AG09309 (cell line): ENCODE measurements around the gene PHETA1.

Experiments used
- DNase-seq: peaks from one replicate; pipeline ENCODE4 v3.0.0-alpha.2; 2010; ENCODE audit warnings: low read depth
- H3K4me3 ChIP-seq: 2 replicates; pipeline ENCODE4 v1.5.1; 2011; ENCODE audit warnings: mild to moderate bottlenecking, low read depth, low read length, moderate library complexity; ENCODE audit not compliant: control insufficient read depth
- TF ChIP-seq, protein P1 (sequence below): IDR thresholded peaks from 2 replicates; pipeline ENCODE4 v1.5.1; 2011; ENCODE audit warnings: mild to moderate bottlenecking, low read depth, low read length, inconsistent platforms; ENCODE audit not compliant: insufficient read depth, control insufficient read depth; ENCODE audit errors: missing control alignments

PHETA1 gene

DNA sequence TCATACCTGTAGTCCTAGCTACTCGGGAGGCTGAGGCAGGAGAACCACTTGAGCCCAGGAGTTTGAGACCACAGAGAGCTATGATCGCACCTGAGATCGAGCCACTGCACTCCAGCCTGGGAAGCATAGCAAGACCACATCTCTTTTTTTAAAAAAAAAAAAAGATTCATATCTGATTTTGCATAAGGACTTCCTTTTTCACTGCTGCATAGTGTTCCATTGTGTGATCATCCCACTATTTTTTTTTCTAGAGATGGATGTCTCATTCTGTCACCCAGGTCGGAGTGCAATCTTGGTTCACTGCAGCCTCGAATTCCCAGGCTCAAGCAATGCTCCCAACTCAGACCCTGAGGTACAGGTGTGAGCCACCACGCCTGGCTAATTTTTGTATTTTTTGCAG, 50.4 kb downstream of the PHETA1 start:
- DNase-seq = no peak
- TF ChIP-seq, protein P1, sequence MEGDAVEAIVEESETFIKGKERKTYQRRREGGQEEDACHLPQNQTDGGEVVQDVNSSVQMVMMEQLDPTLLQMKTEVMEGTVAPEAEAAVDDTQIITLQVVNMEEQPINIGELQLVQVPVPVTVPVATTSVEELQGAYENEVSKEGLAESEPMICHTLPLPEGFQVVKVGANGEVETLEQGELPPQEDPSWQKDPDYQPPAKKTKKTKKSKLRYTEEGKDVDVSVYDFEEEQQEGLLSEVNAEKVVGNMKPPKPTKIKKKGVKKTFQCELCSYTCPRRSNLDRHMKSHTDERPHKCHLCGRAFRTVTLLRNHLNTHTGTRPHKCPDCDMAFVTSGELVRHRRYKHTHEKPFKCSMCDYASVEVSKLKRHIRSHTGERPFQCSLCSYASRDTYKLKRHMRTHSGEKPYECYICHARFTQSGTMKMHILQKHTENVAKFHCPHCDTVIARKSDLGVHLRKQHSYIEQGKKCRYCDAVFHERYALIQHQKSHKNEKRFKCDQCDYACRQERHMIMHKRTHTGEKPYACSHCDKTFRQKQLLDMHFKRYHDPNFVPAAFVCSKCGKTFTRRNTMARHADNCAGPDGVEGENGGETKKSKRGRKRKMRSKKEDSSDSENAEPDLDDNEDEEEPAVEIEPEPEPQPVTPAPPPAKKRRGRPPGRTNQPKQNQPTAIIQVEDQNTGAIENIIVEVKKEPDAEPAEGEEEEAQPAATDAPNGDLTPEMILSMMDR = no peak
- no peak overlapping the region for H3K4me3 ChIP-seq

DNA sequence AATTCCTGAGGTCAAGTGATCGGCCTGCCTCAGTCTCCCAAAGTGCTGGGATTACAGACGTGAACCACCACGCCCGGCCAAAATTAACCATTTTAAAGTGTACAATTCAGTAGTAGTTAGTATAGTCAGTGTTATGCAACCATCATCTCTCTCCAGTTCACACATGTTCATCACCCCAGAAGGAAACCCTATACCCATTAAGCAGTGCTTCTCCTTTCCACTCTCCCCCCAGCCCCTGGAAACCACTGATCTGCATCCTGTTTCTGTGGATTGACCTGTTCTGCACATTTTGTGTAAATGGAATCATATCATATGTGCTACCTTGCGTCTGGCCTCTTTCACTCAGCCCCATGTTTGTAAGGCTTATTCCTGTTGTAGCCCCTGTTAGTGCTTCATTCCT, 52.2 kb downstream of the PHETA1 start:
- TF ChIP-seq, protein P1 = no peak

DNA sequence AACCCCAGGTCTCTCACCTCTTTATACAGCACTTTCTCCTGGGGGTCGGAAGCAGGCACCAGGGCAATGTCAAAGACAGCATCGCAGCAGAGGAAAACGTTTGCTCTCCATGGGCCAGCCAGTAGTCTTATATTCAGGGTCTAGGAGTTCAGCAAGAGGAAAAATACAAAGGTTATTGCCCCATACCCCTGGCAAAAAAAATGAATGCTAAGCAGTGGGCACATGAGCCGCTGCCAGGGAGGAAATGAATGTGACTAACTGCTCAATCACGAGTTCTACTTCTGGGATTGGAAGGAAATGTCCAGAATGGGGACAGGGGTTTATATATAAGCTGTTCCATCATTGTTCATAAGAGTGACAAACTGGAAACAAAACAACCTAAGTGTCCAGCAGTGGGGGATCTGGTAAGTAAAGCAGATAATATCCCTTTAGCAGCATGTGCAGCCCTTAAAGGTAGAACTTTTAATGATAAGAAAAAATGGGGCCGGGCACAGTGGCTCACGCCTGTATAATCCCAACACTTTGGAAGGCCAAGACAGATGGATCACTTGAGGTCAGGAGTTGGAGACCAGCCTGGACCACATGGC, 53.8 kb downstream of the PHETA1 start:
- no peak for DNase-seq
- H3K4me3 ChIP-seq = no peak overlapping the region
- TF ChIP-seq, protein P1 = no peak

More for the DNA sequence above, 52.2 kb downstream of the PHETA1 start:
- H3K4me3 ChIP-seq = no peak overlapping the region
- DNase-seq = no peak

DNA sequence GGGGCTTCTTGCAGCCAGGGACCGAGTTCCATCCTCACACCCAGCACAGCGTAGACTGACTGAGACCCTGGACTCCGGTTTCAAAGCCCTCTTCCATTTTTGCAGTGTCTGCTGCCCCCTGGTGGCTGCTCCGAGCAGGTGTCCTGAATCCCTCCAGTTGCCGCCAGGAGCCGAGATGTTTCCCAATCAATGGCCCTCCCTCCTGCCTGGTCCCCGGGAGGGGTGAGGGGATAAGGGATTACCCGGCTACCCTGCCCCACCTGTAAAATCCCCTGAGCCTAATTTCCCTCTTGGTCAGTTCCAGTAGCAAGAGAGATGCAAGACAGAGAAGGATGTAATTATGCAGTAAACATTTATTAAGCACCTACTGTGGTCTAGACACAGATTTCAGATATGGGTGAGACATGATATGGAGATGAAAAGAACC, 55.0 kb downstream of the PHETA1 start:
- TF ChIP-seq, protein P1 = peak; percentile 96
- H3K4me3 ChIP-seq = no peak overlapping the region
- peak; percentile 5 for DNase-seq

DNA sequence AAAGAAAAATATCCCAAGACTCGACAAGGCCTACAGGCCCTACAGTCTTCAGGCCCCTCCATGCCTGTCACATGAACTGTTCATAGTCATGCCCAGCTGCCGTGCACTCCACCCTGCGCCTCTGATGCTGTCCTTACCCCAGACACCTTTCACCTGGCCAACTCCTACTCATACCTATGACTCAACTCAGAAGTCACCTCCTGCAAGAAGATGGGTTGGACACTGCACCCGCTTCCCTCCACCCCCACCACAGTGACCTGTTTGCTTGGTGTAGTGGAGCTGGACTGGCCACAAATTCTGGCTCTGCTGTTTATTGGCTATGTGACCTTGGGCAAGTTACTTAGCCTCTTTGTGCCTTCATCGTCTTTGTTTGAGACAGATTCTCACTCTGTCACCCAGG, 56.2 kb downstream of the PHETA1 start:
- TF ChIP-seq, protein P1 = no peak
- no peak overlapping the region for H3K4me3 ChIP-seq
- no peak for DNase-seq

DNA sequence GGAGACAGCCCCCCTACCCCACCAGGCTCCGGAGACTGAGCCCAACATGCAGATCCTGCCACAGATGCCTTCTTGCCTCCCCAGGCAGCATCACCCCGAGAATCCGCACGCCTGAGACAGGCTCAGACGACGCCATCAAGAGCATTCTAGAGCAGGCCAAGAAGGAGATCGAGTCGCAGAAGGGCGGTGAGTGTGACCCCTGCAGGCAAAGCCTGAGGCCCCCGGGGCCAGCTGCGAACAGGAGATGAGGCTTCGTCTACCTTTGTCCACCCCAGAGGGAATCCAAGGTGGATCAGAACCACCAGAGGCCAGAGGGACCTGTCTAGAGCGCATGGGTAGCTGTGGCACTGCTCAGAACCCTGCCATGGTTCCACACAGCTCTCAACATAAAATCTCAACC, 56.9 kb downstream of the PHETA1 start:
- DNase-seq = no peak
- no peak overlapping the region for H3K4me3 ChIP-seq
- TF ChIP-seq, protein P1 = no peak
